Measurements from ENCODE around the gene ABI3BP.

GRCh38 chr3:100864471-100865250, 128.6 kb downstream of the ABI3BP start:
- TF ChIP-seq CTCF (IDR thresholded peaks at IDR 0.05) (no peak), POLR2A (IDR thresholded peaks at IDR 0.05) (no peak), POLR2AphosphoS5 (IDR thresholded peaks at IDR 0.05) (no peak)

All from transverse colon (tissue), 4 donors.